ENCODE measurements around the gene CELA1. TPM values are rescaled to one million over a fixed set of nuclear protein-coding genes. Genes with fewer than 3 reads are reported as not detected.

The CELA1 gene
- total RNA-seq, 4 donors from 2014 or later, result not detected

DNA sequence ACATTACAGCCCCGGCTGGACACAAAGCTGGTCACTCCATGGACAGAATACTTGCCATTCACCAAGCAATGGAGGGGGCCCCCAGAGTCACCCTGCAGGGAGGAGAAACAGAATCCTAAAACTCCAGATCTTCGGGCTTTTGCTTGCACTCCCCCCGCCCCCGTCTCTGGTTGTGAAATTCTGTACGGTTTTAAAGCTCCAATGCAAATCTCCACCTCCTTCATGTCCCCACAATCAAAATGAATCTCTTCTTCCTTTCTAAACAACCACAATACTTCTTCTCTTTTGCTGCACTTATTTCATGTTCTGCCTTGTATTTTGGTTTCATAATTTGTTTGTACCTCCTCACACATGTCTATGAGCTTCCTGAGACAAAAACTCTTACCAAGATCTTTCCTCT, 16.7 kb downstream of the CELA1 start:
- H3K9me3 ChIP-seq, result no peaks in the 10 kb centered on the region
- H3K4me1 ChIP-seq, result peaks cover 0 to 33% (median 10%) of the 10 kb centered on the region in 4 donors
- H3K27ac ChIP-seq, result no peak overlapping the region
- intact Hi-C loops (cut with DNase I; ENCODE audit: low total_unique reads), result no loop called here
- in situ Hi-C loops (cut with MboI; ENCODE audit: low pct_ligation_motif_present in 1 of 4, low pct_unique_long_range_greater_than_20kb in 1 of 4, low sequenced_read_pairs in 3 of 4), result loop anchor here in 2 of 4 donors (10.0 to 25.0 kb wide), 2 partner anchors 65 to 267 kb away; no protein-coding TSS in a partner anchor
- H3K27me3 ChIP-seq, result no peaks in the 10 kb centered on the region
- no peak for DNase-seq
- no peak overlapping the region for H3K4me3 ChIP-seq
- no peaks in the 10 kb centered on the region for H3K36me3 ChIP-seq
- no peak for TF ChIP-seq POLR2A (IDR thresholded peaks at IDR 0.05)
- no peak for TF ChIP-seq POLR2AphosphoS5 (IDR thresholded peaks at IDR 0.05)
- TF ChIP-seq, protein P1, sequence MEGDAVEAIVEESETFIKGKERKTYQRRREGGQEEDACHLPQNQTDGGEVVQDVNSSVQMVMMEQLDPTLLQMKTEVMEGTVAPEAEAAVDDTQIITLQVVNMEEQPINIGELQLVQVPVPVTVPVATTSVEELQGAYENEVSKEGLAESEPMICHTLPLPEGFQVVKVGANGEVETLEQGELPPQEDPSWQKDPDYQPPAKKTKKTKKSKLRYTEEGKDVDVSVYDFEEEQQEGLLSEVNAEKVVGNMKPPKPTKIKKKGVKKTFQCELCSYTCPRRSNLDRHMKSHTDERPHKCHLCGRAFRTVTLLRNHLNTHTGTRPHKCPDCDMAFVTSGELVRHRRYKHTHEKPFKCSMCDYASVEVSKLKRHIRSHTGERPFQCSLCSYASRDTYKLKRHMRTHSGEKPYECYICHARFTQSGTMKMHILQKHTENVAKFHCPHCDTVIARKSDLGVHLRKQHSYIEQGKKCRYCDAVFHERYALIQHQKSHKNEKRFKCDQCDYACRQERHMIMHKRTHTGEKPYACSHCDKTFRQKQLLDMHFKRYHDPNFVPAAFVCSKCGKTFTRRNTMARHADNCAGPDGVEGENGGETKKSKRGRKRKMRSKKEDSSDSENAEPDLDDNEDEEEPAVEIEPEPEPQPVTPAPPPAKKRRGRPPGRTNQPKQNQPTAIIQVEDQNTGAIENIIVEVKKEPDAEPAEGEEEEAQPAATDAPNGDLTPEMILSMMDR (IDR thresholded peaks at IDR 0.05), result no peak
- no peak for TF ChIP-seq EP300 (IDR thresholded peaks at IDR 0.05; ENCODE audit: low read depth)
- 69 to 82% methylated on average over 3 to 5 of the region's 5 CpGs for WGBS, 2 donors (ENCODE audit: low coverage in 1 of 2)

DNA sequence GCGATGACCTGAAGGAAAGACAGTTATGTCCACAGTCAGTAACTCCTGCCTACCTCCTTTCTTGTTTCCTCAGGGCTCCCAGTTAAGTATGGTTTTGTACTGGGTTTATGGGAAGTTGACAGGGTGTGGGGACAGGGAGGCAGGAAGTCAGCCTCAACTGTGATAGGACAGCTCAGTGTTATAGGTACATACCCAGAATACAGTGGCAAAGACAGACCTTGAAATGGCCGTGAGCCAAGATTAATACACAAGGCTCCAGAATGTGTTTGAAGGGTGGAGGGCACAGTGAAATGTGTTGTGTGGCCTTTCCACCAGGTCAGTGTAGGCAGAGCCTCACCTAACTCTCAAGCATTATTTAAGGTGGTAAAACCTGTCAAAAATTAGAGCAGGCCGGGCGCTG, 17.9 kb downstream of the CELA1 start:
- in situ Hi-C loops (cut with MboI; ENCODE audit: low pct_ligation_motif_present in 1 of 4, low pct_unique_long_range_greater_than_20kb in 1 of 4, low sequenced_read_pairs in 3 of 4) (loop anchor here in 2 of 4 donors (25.0 kb wide), 1 partner anchor 266 kb away; no protein-coding TSS in a partner anchor), intact Hi-C loops (cut with DNase I; ENCODE audit: low total_unique reads) (no loop called here)
- H3K36me3 ChIP-seq, result no peaks in the 10 kb centered on the region
- no peaks in the 10 kb centered on the region for H3K9me3 ChIP-seq
- TF ChIP-seq POLR2A (IDR thresholded peaks at IDR 0.05) (no peak), EP300 (IDR thresholded peaks at IDR 0.05; ENCODE audit: low read depth) (no peak), POLR2AphosphoS5 (IDR thresholded peaks at IDR 0.05) (no peak)
- TF ChIP-seq, protein P1 (IDR thresholded peaks at IDR 0.05), result no peak
- H3K27me3 ChIP-seq, result no peaks in the 10 kb centered on the region
- WGBS, 2 donors (ENCODE audit: low coverage in 1 of 2), result 57 to 85% methylated on average over 2 to 4 of the region's 4 CpGs
- no peak for DNase-seq
- H3K4me1 ChIP-seq, result peaks cover 0 to 27% (median 6%) of the 10 kb centered on the region in 4 donors
- H3K4me3 ChIP-seq, result no peak overlapping the region
- H3K27ac ChIP-seq, result no peak overlapping the region

DNA sequence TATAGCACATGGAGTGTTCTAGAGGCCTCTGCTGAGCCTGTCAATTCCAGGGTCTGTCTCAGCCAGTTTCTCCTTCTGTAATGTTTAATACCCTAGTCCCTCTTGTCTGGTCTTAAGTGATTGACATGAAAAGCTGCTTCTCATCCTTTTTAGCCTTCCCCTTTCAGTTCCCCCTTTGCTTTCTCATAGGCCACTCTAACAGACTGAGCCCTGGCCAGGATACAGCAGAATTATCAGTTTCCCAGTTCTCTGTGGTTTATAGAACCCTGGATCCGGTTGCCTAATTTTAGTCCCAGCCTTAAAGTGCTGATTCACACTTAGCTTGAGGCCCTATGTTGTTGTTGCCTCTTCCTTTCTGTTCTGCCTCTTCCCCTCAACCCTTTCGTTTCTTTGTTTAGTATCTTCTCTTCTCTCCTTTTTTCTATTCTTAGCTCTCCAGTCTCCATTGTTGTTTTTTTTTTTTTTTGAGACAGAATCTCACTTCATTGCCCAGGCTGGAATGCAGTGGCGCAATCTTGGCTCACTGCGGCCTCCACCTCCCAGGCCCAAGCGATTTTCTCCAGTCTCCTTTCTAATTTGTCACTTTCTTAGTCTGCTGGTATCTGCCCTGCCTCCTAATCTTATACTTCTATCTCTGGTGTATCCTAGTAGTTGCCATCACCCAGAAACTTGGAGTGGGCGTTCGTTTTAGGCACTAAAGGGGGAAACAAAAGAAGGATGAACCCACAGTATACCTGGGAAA, 19.6 kb downstream of the CELA1 start:
- Histone ChIP-seq H3K4me1 (peaks cover 0 to 24% (median 6%) of the 10 kb centered on the region in 4 donors), H3K27me3 (no peaks in the 10 kb centered on the region), H3K27ac (peak overlapping the region; percentile 33 to 52 (median 41)), H3K36me3 (no peaks in the 10 kb centered on the region), H3K4me3 (no peak overlapping the region), H3K9me3 (no peaks in the 10 kb centered on the region)
- TF ChIP-seq, protein P1 (IDR thresholded peaks at IDR 0.05), result no peak
- TF ChIP-seq POLR2A (IDR thresholded peaks at IDR 0.05) (no peak), EP300 (IDR thresholded peaks at IDR 0.05; ENCODE audit: low read depth) (no peak), POLR2AphosphoS5 (IDR thresholded peaks at IDR 0.05) (no peak)
- intact Hi-C loops (cut with DNase I; ENCODE audit: low total_unique reads), result no loop called here
- 73 to 80% methylated on average over 6 to 7 of the region's 7 CpGs for WGBS, 2 donors (ENCODE audit: low coverage in 1 of 2)
- in situ Hi-C loops (cut with MboI; ENCODE audit: low pct_ligation_motif_present in 1 of 4, low pct_unique_long_range_greater_than_20kb in 1 of 4, low sequenced_read_pairs in 3 of 4), result loop anchor here in 2 of 4 donors (25.0 kb wide), 1 partner anchor 265 kb away; no protein-coding TSS in a partner anchor
- DNase-seq, result no peak

DNA sequence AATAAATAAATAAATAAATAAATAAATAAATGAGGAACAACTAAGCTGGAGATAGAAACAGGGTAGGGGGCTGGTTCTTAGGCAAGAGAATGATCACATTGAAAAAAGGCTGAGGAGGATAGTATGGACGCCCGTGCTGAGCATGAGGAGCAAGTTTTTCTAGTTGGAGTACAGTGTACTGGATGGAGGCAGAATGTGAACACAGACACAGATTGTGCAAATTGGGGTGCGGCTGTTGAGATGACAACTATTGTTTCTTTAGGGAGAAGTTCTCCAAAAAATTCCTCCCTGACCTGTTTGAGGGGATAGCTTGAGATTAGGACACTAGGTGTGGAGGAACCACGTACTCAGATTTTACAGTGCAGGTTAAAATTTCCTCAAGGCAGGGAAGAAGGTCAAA, 21.5 kb downstream of the CELA1 start:
- no peaks in the 10 kb centered on the region for H3K9me3 ChIP-seq
- peak overlapping the region in 1 of 4 donors; percentile 75 for H3K27ac ChIP-seq
- WGBS, 2 donors (ENCODE audit: low coverage in 1 of 2), result 56 to 72% methylated on average over 4 of the region's 4 CpGs
- H3K4me1 ChIP-seq, result peaks cover 0 to 30% (median 11%) of the 10 kb centered on the region in 4 donors
- DNase-seq, result no peak
- no peak overlapping the region for H3K4me3 ChIP-seq
- in situ Hi-C loops (cut with MboI; ENCODE audit: low pct_ligation_motif_present in 1 of 4, low pct_unique_long_range_greater_than_20kb in 1 of 4, low sequenced_read_pairs in 3 of 4) (loop anchor here in 2 of 4 donors (25.0 kb wide), 1 partner anchor 263 kb away; no protein-coding TSS in a partner anchor), intact Hi-C loops (cut with DNase I; ENCODE audit: low total_unique reads) (no loop called here)
- H3K27me3 ChIP-seq, result no peaks in the 10 kb centered on the region
- TF ChIP-seq EP300 (IDR thresholded peaks at IDR 0.05; ENCODE audit: low read depth), result no peak
- no peak for TF ChIP-seq POLR2AphosphoS5 (IDR thresholded peaks at IDR 0.05)
- TF ChIP-seq, protein P1 (IDR thresholded peaks at IDR 0.05), result no peak
- no peak for TF ChIP-seq POLR2A (IDR thresholded peaks at IDR 0.05)
- no peaks in the 10 kb centered on the region for H3K36me3 ChIP-seq

All from transverse colon (tissue), 4 donors.